GM03348 (cell line): ENCODE data around the gene THBS1.

Source experiments
- DNase-seq: peaks from one replicate; pipeline ENCODE4 v3.0.0; 2012; ENCODE audit warnings: low spot score

The THBS1 gene

DNA sequence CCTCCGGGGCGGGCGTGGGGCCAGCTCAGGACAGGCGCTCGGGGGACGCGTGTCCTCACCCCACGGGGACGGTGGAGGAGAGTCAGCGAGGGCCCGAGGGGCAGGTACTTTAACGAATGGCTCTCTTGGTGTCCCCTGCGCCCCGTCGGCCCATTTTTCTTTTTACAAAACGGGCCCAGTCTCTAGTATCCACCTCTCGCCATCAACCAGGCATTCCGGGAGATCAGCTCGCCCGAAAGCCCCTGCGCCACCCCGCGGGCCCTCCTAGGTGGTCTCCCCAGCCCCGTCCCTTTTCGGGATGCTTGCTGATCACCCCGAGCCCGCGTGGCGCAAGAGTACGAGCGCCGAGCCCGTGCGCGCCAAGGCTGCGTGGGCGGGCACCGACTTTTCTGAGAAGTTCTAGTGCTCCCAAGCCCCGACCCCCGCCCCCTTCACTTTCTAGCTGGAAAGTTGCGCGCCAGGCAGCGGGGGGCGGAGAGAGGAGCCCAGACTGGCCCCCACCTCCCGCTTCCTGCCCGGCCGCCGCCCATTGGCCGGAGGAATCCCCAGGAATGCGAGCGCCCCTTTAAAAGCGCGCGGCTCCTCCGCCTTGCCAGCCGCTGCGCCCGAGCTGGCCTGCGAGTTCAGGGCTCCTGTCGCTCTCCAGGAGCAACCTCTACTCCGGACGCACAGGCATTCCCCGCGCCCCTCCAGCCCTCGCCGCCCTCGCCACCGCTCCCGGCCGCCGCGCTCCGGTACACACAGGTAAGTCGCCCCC is at the start of gene THBS1:
TSS of gene THBS1 (plus strand) at position 595 of the 757 bp plus-strand sequence. CDS start 779 bp downstream, outside the sequence.
- DNase-seq, result peak; percentile 95

DNA sequence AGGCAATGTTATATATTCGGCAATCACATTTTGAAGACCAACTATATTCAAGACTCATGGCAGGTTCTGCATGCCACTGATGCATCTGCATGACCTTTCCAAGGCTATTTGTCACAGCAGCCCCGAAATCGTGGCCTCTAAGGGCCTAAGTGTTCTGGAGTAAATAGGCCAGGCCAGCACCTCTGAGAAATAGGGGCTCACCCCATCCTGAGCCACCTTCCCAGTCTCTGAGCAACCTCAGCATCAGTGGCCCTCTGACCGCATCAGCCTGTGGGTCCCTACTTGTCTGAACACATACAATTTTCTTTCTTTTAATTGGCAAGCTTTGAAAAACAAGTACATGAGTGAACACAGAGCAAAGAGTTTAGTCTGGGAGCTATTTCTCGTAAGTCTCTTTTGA is 45.9 kb upstream of the THBS1 start:
- no peak for DNase-seq

DNA sequence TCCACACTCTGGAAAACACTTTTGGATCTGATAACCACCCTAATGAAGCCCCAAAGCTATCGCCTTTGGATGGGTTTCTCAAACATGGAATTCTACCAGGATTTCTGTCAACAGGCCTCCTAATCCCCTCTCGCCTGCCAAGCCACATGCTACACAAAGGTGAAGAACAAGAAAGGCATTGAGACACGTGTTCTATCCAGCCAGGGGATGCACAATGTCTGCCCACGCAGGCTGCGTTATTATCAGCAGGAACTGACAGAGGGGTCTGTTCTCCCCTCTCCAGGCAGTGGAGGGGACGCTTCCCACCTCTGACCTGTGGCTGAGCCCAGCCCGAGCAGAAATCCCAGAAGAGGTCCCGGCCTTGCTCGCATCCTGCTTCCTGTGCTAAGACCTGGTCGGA is 45.4 kb upstream of the THBS1 start:
- no peak for DNase-seq

DNA sequence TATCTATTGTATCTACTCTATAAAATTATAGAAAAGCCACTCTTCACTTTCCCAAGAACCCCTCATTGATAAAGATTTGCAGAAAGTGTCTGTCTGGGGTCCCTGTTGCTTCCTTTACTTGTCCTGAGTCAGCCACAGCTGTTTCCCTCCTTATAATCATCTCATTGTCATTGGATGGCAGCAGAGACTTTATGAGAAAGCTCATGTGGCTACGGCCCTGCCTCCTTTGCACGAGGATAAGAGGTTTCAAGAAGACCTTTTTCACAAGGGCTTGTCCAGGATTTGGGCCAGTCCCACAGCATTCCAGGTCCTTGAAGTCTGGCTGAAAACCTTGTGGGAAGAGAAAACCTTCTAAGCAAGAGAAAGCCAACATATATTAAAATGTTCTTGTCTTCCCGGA is 41.9 kb upstream of the THBS1 start:
- no peak for DNase-seq

DNA sequence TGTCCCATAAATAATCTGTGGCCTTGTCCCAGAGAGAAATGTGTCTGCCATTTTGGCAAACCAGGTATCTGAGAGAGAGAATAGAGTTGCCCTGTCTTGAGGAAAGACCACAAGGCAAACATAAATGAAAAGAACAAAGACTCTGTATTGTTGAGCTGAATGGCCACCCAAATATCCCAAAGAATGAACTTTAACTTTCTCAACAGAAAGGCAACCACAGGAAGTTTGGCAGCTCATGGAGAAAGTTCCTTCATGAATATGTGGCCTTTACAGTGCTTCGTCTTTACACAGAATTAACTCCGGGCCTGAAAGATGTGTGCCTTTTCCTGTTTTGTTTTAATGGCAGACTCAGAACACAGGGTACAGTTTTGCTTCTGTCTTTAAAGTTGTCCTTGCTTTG is 41.4 kb upstream of the THBS1 start:
- DNase-seq, result no peak

DNA sequence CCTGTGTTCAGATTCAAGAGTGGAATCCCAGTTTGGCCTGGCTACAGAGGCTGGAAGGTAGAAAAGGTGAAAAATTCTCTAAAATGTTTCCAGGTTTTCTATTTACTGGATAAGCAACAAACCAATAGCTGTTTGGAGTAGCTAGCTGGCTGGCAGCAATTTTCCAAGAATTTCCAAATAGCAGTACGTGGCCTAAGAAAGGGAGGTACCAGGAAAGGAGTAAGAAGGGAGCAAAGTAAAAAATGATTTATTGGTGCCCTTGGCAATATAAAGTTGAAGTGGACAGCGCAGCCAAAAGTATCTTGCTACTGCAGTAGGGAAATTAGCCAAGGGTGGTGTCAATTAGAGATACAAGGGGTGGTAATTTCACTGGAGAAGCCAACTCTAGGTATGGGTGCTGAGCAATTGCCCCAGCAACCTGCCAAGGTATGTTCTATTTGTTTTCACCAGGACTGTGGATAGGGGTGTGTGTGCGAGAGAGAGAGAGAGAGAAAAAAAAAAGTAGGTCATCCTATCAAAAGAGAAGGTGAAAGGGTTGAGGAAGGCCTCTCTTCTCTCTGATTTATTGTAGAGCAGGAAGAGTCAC is 40.8 kb upstream of the THBS1 start:
- DNase-seq, result no peak

DNA sequence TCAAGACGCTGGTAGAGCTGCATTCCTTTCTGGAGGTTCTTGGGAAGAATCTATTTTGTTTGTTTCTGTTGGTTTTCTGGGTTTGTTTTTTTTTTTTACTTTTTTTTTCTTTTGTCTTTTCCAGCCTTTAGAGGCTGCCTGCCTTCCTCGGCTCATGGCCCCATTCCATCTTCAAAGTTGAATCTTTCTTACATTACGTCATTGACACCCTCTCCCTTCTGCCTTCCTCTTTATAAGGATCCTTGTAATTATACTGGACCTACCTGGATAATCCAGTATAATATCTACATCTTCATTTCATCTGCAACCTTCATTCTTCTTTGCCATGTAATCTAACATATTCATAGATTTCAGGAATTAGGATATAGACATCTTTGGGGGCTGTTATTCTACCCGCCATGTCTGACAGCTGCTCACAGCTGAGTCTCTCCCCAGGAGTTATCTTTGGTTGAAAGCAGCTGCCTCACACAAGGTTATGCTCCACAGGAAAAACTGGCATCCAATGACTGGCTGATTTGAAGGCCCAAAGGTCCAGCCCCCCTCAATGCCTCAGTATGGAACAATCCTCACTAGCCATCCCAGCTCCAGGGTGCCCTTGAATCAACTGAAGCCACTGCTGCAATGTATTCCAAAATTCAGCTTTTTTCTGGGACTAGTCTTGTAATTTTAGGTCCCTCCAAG is 38.4 kb upstream of the THBS1 start:
- no peak for DNase-seq

DNA sequence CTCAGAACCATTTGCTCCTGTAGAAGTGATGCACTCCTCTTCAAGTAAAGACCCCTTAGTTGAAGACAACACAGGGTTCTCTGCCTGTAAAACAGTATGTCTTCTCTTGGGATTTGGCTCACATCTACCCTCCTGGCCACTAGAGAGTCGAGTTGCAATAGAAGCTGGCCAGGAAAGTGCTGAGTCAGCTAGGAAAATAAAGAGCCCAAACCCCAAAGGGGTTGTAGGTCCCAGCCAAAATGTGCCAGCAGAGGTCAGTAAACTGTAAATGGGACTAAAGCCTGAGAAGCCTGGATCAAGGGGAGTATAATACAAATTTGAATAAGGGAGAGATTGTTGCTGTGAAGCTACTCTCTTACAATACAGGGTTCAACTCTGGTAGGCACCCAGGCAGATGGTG is 37.2 kb upstream of the THBS1 start:
- no peak for DNase-seq

DNA sequence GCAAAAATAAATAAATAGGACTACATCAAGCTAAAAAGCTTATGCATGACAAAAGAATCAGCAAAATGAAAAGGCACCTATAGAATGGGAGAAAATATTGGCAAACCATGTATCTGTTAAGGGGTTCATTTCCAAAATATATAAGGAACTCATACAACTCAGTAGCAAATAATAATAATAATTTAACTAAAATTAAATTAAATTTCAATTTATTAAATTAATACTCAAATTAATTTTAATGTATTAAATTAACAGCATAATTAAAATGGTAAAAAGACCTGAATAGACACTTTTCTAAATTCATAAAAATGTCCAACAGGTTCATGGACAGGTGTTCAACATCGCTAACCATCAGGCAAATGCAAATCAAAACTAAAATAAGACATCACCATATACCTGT is 34.0 kb upstream of the THBS1 start:
- DNase-seq, result no peak

DNA sequence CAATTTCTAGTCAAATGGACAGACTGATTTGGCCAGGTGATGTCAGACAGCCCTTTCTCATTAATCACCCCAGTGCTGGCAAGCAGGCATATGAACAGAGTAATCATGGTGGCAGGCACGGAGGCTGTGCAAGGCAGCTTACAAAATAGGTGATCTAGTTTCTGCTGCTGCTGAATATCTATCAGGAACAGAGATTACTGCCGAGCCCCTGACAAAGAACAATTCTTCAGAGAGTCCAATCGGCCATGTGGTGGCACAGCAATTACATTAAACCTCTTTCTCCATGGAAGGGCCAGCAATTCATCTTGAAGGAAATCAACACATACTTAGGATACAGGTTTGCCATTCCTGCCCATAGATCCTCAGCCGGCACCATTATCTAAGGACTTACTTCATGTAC is 32.3 kb upstream of the THBS1 start:
- no peak for DNase-seq

DNA sequence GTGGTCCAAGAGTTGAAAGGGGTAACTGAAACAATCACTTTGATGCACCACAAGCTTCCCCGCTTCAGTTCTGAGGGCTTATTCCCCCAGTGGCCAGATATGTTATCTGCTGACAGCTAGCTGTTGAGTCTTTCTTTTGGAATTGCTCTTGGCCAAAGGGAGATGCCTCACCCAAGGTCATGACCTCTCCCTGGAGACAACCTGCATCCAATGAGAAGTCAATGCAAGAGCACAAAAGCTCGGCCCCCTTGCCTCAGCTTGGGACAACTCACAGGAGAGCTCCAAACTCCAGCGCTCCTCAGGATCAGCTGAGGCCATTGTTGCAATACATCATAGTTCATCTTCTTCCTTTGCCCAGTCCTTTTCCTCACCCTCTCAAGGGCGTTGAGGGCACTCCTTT is 31.0 kb upstream of the THBS1 start:
- no peak for DNase-seq

DNA sequence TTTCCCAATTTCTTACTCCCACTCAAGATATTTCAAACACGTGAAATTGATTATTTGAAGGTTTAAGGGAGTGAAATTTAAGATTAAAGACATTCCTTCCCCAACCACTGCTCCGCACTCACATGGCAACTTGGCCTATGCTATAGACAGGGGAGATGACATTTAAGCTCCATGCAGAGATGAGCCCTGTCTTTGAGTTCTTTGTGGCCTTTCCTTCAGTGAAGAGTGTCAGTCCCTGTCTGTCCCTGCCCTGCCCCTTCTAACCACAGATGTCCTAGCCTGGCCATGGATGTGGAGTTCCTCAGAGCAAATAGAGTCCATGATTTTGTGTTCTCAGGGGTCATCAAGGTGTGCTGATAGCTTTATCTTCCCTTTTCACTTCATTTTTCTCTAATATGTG is 29.4 kb upstream of the THBS1 start:
- DNase-seq, result no peak

DNA sequence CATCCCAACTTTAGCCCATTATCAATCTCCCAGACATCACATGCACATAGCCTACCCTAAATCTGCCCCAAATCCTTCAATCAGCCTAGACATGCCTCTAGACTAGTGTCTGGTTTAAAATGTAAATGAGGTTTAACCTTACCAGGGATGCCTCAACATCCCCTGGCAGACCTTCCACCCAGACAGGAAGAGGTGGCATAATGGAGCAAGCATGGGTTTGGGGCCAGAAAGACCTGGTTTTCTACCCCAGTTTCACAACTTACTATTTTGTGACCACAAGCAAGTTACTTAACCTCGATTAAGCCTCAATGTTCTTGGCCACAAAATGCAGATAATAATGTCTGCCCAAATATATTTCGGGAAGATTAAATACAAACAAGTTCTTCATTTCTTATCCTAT is 28.3 kb upstream of the THBS1 start:
- DNase-seq, result no peak

DNA sequence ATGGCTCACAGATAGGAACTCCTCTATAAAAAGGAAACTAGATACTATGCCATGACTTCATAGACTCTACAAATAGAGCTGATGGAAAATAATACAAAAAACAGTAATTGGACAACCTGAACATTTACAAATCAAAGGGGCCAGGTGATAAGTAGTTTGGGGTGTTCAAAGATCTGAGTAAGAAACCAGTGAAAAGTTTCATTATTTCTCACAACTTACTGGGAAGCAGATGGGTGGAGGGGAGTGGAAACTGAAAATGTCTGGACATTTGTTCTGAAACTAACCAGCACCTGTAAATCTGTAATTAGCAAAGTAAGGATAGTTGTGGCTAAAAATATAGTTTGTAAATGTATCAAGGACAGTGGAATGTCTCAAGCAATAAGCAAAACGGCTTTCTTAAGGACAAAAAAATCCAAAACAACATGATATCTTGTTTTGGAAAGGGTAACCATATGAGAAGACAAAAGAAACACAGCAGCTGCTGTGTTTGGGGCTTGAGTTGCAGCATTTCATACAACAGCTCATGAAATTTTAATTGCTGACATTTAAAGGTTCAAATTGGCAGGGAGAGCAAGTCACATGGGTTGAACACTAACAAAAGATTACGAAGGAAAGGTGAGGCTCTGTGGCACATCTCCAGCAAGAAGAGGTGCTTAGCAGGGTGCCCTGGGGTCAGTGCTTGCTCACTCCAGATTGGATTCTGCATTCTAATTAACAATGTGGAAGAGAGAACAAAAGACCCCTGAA is 26.8 kb upstream of the THBS1 start:
- DNase-seq, result no peak

DNA sequence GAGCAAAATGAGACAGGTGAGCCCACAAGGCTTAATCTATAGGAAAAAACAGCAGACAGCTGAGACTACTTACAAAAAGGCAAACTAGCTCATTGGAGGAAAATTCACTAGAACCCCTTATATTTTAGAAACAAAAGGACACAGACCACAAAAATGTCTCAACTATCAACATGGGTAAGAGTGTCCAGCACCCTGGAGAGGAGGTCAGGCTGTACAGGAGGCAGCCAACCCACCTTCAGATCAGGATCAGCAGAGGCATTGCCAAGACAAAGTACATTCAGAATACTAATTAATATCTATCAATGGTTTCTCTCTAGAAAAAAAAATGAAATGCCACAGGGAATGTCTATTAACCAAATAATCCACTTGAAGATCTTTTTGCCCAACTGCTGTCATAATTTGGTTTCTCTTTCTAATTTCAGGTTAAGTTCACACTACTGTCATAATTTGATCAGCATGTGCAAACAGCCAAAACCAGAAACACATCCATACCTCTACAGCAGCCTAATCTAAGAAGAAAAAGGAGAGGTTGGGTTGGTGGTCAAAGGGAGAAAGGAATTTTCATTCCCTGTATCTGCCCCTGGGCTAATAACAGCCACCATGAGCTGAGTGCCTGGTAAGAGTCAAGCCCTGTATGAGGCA is 26.0 kb upstream of the THBS1 start:
- DNase-seq, result no peak

DNA sequence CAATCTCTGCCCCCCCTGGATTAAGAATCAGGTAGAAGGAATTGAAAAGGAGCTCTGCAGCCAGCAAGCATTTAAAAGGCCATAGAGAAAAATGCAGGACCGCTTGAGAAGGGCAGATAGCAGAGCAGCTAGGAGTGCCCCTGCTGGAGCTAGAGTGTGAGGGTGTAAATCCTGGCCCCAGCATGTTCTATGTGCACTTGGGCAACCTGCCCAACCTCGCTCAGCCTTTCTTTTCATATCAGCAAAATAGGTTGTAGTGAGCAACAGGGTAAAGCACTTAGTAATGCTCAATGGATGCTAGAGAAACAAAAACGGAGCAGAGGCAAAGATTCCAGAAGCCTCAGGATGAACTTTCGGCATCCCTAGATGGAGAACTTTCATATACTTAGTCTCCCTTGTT is 25.0 kb upstream of the THBS1 start:
- no peak for DNase-seq

DNA sequence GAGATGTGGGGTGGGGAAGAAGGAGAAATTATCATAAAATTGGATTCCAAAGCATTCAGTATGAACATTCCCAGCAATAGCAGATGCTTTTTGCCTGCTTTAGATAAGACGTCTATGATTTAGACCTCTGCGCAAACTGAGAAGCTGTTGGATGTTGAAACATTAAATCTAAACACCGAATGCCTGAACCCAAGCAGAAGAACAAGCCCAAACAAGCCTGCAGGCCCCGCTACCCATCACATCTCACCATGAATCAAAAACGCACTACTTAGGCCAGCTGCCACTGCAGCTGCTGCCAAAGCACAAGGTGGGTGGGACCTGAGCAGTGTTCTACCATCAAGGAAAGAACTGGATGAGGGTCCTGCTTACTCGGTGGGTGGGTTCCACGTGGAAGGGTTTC is 24.4 kb upstream of the THBS1 start:
- no peak for DNase-seq

DNA sequence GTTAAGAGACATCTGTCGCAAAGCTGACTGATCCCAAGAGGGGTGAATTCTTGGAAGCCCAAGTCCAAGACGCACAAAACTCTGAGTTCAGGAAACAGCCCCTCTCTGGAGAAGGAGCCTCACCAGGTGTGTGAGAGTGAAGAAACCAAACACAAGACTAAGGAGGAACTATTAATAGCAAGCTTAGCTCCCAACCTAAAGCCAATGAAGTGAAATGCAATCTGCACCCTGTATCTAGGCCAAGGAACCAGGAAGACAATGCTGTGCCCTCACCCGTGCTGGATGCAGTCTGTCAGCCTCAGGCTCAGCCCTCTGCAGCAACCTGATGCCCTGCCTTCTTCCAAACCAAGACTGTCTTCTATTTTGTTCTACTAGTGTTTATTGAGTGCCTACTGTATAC is 22.5 kb upstream of the THBS1 start:
- DNase-seq, result no peak

DNA sequence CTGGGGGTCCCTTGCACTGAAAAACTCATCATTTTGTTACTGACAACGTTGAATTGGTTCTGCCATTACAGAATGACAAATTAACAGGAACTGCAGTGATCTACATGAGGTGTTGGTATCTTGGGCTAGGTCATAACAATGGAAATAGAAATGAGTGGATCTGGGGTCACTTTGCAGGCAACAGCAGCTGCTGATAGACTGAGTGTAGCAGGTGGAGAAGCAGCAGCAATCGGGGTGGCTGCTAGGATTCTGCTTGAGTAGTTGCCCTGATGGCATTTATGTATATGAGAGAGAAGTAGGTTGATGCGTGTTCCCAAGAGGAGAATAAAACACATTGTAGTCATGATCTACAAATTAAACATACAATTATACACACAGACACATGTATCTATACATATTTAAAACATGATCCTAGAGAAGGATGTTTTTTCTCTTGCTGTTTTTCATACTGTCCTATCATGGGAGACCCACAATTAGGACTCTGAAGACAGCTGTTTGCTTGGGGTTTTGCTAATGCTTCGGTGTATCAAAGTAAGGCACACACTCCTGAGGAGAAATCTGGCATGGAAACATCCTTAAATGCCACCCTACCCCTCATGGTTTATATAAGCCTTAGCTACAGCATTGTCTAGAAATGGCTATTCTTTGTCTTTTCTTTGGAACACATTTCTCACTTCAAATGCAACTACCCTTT is 15.8 kb upstream of the THBS1 start:
- DNase-seq, result no peak

DNA sequence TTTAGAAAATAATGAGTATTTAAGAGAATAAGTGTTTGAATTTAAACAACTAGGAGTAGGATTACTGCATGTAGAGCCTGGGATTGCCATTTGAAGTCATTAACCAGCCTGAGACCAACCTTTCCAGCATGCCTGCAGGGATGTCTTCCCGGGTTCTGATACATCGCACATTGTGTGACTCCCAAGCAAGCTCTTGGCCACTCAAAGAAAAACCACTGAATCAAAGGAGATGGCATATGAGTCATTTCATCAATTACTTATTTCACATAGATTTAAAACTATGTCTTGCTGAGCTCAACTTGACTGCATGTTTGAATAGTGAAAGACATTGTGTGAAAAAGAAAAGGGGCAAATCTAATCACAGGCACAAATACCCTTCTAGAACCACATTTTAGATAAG is 15.0 kb upstream of the THBS1 start:
- DNase-seq, result no peak

DNA sequence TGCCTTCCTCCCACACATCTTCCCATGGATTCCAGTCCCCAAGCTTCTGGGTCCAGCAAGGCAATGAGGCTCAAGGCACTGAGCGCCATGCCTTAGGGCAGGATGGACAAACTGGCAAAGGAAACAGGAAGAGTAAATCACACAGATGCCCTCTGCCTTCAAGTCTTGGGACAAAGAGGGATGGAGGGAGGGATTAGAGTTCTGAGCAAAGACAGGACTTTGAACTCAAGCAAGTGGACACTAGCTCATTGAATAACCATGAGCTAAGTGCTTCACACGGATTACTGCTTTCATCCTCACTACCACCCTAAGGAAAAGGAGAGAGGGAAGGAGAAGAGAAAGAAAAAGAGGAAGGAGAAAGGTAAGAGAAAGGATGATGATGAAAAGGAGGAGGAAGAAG is 7.6 kb upstream of the THBS1 start:
- no peak for DNase-seq

DNA sequence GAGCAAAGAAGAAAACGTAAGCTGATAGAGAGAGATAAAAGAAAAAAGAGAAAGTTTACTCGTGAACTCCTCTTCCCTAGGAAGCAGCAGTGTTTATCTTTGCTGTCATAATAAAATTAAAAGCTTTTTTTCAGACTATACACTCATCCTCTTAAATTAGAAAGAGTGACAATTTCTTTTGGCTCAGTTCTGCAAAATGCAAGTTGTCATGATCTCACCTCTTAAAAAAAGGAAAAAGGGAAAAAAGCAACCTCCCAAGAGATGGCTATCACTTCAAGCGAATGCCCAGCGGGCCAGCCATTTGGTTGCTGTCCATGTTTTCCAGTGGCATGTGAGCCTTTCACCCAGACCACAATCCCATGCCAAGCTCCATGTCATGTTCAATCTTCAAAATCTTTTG is 7.0 kb upstream of the THBS1 start:
- no peak for DNase-seq
